A673 (cell line): ENCODE results near the gene KLRC4. TPM values are rescaled to one million over a fixed set of nuclear protein-coding genes. Genes with fewer than 3 reads are reported as not detected.
"Not testable (repeated sequence)": the region's sequence is repeated elsewhere in the genome, so short reads cannot be mapped to it uniquely, and the experiment has no call there.

Experiments
- BruUV-seq: library from RNA; stranded (reverse); fragments of 400-500 nt; replicated peaks from 2 replicates; lab custom pipeline; 2021; lab: Mats Ljungman, UMichigan
- CTCF ChIA-PET: fragments of 300-600 bp; sonication (Branson Sonifier 250); formaldehyde crosslinking; loops from one replicate; lab custom pipeline; 2022; ENCODE audit warnings: antibody characterized with exemption; lab: Charles Lee
- POLR2A ChIA-PET: fragments of 300-600 bp; sonication (Branson Sonifier 250); formaldehyde crosslinking; loops from one replicate; lab custom pipeline; 2022; ENCODE audit warnings: antibody characterized with exemption; ENCODE audit not compliant: low non-redundant PET; lab: Charles Lee
- DNase-seq: peaks from one replicate; pipeline ENCODE4 v3.0.0-alpha.2; 2015; ENCODE audit warnings: low spot score
- H3K27ac ChIP-seq: fragments of 200-600 bp; sonication (generic); 2 replicates; pipeline ENCODE4 v1.5.1; 2016; ENCODE audit warnings: mixed run types, low read depth, mild to moderate bottlenecking, mixed read lengths, antibody characterized with exemption, low read length; ENCODE audit not compliant: poor library complexity, severe bottlenecking
- H3K27me3 ChIP-seq: fragments of 200-600 bp; sonication (generic); replicated peaks from 2 replicates; pipeline ENCODE4 v1.6.1; 2017; ENCODE audit warnings: mixed run types, low read depth, mild to moderate bottlenecking, mixed read lengths, antibody characterized with exemption, low read length; ENCODE audit not compliant: insufficient read depth, poor library complexity
- H3K36me3 ChIP-seq: fragments of 200-600 bp; sonication (generic); 2 replicates; pipeline ENCODE4 v1.6.1; 2016; ENCODE audit warnings: mixed run types, mild to moderate bottlenecking, mixed read lengths, antibody characterized with exemption, low read length; ENCODE audit not compliant: insufficient read depth, poor library complexity, severe bottlenecking
- H3K4me1 ChIP-seq: fragments of 200-600 bp; sonication (generic); 2 replicates; pipeline ENCODE4 v1.6.1; 2017; ENCODE audit warnings: mixed run types, mild to moderate bottlenecking, mixed read lengths, antibody characterized with exemption, low read length; ENCODE audit not compliant: insufficient read depth, poor library complexity, severe bottlenecking
- H3K4me3 ChIP-seq: fragments of 200-600 bp; sonication (generic); 2 replicates; pipeline ENCODE4 v1.5.1; 2016; ENCODE audit warnings: low read depth, mixed run types, mild to moderate bottlenecking, mixed read lengths, low read length; ENCODE audit not compliant: poor library complexity, severe bottlenecking
- H3K9me3 ChIP-seq: fragments of 200-600 bp; sonication (generic); 2 replicates; pipeline ENCODE4 v1.6.1; 2016; ENCODE audit warnings: mixed run types, low read depth, mild to moderate bottlenecking, mixed read lengths, antibody characterized with exemption, low read length; ENCODE audit not compliant: poor library complexity, severe bottlenecking
- CTCF ChIP-seq: fragments of 300-800, 200-600 bp; sonication (generic); conservative IDR thresholded peaks from 2 replicates; pipeline ENCODE4 v1.5.1; 2017; ENCODE audit warnings: low read depth, mild to moderate bottlenecking, antibody characterized with exemption, low read length, moderate library complexity, mixed read lengths
- EZH2 ChIP-seq: fragments of 200-600 bp; sonication (generic); IDR thresholded peaks from 2 replicates; pipeline ENCODE4 v1.6.1; 2017; ENCODE audit warnings: borderline replicate concordance, low read depth, mild to moderate bottlenecking, mixed read lengths, antibody characterized with exemption, low read length; ENCODE audit not compliant: poor library complexity, severe bottlenecking
- intact Hi-C: fragments of 100-400 bp; cut with micrococcal nuclease; formaldehyde crosslinking; loops from one replicate; pipeline ENCODE4 v1.10.0; 2022; ENCODE audit not compliant: unreplicated experiment
- total RNA-seq: library from RNA; stranded (reverse); gene quantifications from 2 replicates; pipeline ENCODE4 v1.2.3, GENCODE V29; 2021

Gene KLRC4
- total RNA-seq, 1 experiment from 2014 or later, result not detected

GRCh38 chr12:10425938-10426337 lies 16.4 kb upstream of the KLRC4 start:
- BruUV-seq, CTCF ChIA-PET: not testable (repeated sequence)

GRCh38 chr12:10424260-10424899 lies 14.8 kb upstream of the KLRC4 start:
- H3K27me3 ChIP-seq, H3K9me3 ChIP-seq, intact Hi-C loops, H3K27ac ChIP-seq, BruUV-seq, POLR2A ChIA-PET, H3K4me3 ChIP-seq, DNase-seq, H3K4me1 ChIP-seq, H3K36me3 ChIP-seq, CTCF ChIA-PET: not testable (repeated sequence)

More at GRCh38 chr12:10425938-10426337, 16.4 kb upstream of the KLRC4 start:
- POLR2A ChIA-PET, intact Hi-C loops, H3K4me1 ChIP-seq, H3K9me3 ChIP-seq, H3K36me3 ChIP-seq, H3K27ac ChIP-seq, H3K4me3 ChIP-seq, DNase-seq, H3K27me3 ChIP-seq: not testable (repeated sequence)

GRCh38 chr12:10422159-10422558 lies 12.6 kb upstream of the KLRC4 start:
- H3K4me1 ChIP-seq, H3K9me3 ChIP-seq, POLR2A ChIA-PET, intact Hi-C loops, H3K36me3 ChIP-seq, DNase-seq, H3K27me3 ChIP-seq, BruUV-seq, CTCF ChIA-PET, H3K4me3 ChIP-seq, H3K27ac ChIP-seq: not testable (repeated sequence)

- POLR2A ChIA-PET, CTCF ChIA-PET, BruUV-seq: not testable (repeated sequence)
Measured at GRCh38 chr12:10420334-10420733, 10.8 kb upstream of the KLRC4 start, which contains the start of gene KLRC3. KLRC3 (minus strand) TSS chr12:10420595; CDS start chr12:10420550, 45 bp downstream.

GRCh38 chr12:10408842-10409241 lies 715 bp downstream of the KLRC4 start:
- CTCF ChIA-PET, result no interaction called here

More at GRCh38 chr12:10420334-10420733, 10.8 kb upstream of the KLRC4 start, which contains the start of gene KLRC3:
- intact Hi-C loops, H3K27ac ChIP-seq, H3K36me3 ChIP-seq, DNase-seq, H3K27me3 ChIP-seq, H3K4me1 ChIP-seq, H3K9me3 ChIP-seq, H3K4me3 ChIP-seq: not testable (repeated sequence)

More at GRCh38 chr12:10408842-10409241, 715 bp downstream of the KLRC4 start:
- Histone ChIP-seq H3K9me3 (peaks cover 5% of the 10 kb centered on the region), H3K4me3 (no peak overlapping the region), H3K27me3 (no peaks in the 10 kb centered on the region), H3K36me3 (no peaks in the 10 kb centered on the region), H3K27ac (no peak overlapping the region), H3K4me1 (no peaks in the 10 kb centered on the region)
- TF ChIP-seq EZH2 (no peak), CTCF (no peak)
- POLR2A ChIA-PET, result no interaction called here
- intact Hi-C loops, result no loop called here
- DNase-seq, result no peak
- no TSS peak for BruUV-seq
